ENCODE data around the gene ARMH4.
"Not testable (repeated sequence)": the region's sequence is repeated elsewhere in the genome, so short reads cannot be mapped to it uniquely, and the experiment has no call there.

The ARMH4 gene

GRCh38 chr14:58141893-58142292 lies 10.1 kb downstream of the ARMH4 start:
- no peak for DNase-seq

DNA sequence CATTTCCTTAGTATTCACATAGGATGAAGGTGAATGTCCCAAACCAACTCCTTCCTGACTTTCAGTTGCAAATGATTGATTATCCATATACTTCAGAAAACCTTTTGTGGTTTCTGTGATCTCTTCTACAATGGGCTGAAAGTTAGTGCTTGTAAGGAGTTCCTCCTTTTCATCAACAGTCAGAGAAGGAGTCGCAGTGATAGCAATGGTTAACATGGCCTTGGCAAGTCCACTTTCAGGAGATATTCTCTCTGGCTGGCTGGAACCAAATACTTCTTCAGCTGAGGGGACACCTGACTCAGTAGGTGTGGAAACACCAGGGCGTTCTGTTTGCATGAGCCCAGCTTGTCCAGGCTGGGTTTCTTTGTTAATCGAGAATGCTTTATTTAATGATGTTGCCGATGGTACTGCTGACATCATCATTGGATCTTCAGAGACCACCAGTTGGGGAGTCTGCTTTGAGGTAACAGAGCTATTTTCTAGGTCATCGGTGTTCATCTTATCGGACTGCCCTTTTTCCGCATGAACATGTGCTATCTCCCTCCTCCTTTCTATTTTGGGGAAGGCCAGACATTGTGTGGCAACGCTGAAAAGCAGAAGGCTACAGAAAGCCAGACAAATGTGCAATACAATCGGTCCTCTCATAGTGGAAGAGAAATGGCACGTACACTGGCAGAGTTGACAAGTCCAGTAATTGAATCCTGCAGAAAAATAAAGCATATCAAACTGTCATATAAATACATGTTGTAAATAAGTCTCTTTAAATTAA lies 13.1 kb downstream of the ARMH4 start:
- DNase-seq, result no peak

DNA sequence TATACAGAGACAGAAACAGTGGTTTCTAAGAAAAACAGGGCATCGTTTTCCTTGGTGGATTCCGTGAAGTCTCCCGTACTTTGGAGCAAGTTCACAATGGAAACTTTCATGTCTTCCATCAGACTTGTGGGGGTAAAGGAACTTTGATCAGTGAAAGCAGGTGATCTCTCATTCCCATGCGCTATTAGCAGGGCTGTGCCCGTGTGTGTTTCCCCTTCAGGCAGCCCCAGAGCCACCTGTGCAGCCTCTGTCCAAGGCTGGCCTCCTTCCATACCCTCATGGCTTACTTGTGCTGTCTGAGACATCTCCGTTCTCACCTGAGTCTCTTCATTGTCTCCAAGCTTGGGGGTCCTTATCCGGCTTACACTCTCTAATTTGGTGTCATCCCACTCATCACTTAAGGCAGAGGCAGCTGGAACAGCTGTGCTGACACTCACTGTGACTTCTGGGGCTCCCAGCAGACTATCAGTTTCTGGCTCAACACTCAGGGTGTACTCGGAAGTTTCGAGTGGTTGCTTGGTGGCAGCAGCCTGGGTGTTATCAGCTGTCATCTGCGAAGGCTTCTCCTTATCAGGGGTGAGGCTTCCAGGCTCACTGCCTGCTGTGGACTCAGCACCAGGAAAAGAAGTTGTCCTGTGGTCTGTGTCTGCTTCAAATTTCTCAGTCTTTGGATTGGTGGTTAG lies 13.8 kb downstream of the ARMH4 start:
- DNase-seq, result no peak

- DNase-seq, result no peak
These were observed 18.3 kb downstream of the ARMH4 start for GRCh38 chr14:58133739-58134138.

GRCh38 chr14:58131386-58131785 lies 20.6 kb downstream of the ARMH4 start:
- DNase-seq, result no peak

DNA sequence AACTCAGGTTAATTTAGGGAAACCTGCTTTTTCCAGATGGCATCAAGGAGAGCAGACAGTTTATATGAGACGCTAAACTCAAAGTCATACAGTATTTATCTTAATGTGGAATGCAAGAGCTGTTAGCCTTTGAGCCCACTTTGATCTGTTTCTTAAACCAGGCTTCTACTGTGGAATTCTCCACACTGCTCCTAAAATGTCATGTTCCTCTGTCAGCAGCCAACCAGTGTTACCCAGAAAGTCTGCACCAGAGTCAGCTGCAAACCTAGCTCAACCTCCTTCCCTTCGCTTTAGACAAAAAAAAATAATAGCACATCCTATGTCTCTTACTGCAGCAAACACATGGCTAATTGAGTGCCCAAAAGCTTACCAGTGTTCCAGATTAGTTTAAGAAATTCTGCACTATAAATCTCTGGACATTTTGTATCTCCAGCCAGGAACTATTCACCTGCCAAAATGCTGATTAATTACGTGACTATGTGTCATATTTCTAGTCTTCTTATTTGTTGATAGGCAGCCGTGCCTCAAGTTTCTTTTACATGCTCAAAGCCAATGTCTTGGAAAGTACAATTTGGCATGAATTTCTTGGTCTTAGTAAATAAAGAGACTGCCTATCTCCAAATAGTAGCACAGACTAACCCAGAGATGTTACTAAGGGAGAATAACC lies 21.8 kb downstream of the ARMH4 start:
- no peak for DNase-seq

GRCh38 chr14:58129208-58129607 lies 22.8 kb downstream of the ARMH4 start:
- no peak for DNase-seq

- DNase-seq, result no peak
These were observed 23.6 kb downstream of the ARMH4 start for GRCh38 chr14:58128416-58128815.

DNA sequence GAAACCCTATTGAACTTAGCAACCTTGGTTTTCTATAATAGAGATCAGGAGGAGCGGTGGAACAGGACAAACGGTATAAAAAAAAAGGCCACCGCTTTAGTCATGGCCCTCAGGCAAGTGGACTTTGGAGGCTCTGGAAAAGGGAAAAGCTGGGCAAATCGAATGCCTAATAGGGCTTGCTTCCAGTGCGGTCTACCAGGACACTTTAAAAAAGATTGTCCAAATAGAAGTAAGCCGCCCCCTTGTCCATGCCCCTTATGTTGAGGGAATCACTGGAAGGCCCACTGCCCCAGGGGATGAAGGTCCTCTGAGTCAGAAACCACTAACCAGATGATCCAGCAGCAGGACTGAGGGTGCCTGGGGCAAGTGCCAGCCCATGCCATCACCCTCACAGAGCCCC lies 29.5 kb downstream of the ARMH4 start:
- DNase-seq, result not testable (repeated sequence)

GRCh38 chr14:58121530-58122186 lies 30.4 kb downstream of the ARMH4 start:
- DNase-seq, result no peak

- DNase-seq, result peak; percentile 33
These were observed 32.6 kb downstream of the ARMH4 start for GRCh38 chr14:58119381-58119780.

DNA sequence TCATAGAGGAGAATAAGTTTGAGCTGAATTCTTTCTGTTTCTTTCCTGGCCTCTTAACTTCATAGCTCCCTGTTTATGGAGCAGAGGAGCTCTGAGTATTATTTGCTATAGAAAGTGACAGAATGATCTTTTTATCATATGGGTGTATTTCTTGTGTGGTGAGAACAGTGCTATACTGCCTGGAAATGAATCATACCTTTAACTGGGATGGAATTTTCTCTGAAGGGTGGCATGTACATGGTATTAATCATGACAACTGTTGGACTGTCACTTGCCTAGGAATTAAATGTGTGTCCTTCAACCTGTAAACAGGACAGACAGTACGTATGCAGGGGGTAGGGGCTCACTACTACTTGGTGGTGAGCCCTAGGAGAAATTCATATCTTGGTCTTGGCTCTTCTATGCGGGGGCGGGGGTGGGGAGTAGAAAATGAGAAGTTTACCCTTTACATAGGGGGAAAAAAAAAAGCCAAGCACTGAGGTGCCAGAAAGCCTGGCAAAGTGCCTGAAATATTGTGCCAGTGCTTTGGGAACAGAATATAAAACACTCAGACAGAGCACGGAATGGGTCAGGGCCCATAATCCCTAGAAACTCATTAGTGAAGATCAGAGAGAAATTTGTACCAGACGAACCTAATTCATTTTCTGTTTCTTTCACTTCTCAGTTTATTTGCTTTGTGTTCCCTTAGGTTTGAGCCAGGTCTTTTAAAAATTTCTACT lies 33.8 kb downstream of the ARMH4 start:
- DNase-seq, result peak; percentile 43

- no peak for DNase-seq
These were observed 42.3 kb downstream of the ARMH4 start for GRCh38 chr14:58109744-58110143.

DNA sequence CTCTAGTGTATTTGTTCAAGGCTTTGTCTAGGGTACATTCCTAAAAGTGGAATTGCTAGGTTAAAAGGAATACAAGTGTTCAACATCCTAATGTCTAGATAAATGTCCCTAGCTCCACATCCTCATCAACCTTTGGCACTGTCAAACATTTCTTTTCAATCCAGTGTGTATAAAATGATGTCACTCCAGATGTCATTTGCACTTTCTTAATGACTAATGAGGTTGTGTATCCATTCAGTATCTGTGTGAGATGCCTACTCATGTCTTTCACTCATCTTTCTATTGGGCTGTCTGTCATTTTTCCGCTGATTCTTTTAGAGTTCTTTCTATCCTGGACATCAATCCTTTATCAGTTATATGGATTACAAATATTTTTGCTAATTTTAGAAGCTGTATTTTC lies 43.3 kb downstream of the ARMH4 start:
- no peak for DNase-seq

DNA sequence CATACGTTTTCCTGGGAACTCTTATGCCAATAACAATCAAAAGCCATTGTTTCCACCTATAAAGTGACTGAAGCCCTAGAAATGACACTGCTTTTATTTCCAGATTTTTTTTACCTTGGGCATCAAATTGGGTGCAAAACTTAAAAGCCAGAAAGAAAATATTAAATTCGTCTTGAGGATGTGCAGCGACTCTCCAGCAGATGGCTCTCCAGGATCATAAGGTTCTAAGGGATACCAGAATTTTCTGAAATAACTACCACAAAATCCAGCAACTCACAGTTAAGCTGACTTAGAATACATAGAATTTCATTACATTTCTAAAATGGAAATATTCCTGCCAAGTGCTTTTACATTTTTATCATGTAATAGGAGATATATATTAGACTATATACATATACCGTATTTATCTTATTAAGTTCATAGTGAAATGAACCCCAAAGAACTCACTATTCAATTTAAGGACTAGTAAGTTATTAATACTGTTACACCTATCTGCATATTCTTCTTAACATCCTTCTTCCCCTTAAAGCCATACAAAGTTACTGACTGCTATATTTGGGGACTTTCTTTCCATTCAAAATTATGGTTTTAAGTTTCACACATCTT lies 44.0 kb downstream of the ARMH4 start:
- DNase-seq, result peak; percentile 78

GRCh38 chr14:58107041-58107440 lies 45.0 kb downstream of the ARMH4 start:
- DNase-seq, result no peak

GRCh38 chr14:58106446-58106845 lies 45.6 kb downstream of the ARMH4 start:
- DNase-seq, result no peak

- DNase-seq, result peak; percentile 75
These were observed 47.2 kb downstream of the ARMH4 start for GRCh38 chr14:58104808-58105207.

DNA sequence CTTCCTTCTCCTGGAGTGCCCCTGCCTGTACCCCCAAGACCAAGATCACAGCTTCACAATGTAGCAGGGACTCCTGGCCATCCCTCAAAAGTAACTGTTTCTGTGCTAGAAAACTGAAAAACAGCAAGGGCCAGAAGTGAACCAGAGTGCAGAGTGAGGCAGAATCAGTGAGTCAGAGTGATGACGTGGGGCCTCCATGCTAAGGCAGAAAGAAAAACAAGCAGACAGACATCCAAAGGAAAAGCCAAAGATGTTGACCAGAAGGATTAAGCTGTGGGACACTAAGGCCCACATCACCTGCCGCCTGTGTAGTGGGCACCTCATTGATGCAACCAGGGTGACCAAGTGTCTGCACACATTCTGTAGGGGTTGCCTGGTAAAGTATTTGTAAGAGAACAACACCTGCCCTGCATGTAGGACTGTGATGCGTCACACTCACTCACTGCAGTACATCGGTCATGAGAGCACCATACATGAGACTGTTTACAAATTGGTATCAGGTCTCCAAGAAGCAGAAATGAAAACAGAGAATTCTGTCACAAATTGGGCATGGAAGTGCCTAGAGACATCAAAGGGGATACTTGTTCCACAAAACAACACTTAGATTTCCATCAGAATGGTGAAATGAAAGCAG lies 51.2 kb downstream of the ARMH4 start:
- no peak for DNase-seq

DNA sequence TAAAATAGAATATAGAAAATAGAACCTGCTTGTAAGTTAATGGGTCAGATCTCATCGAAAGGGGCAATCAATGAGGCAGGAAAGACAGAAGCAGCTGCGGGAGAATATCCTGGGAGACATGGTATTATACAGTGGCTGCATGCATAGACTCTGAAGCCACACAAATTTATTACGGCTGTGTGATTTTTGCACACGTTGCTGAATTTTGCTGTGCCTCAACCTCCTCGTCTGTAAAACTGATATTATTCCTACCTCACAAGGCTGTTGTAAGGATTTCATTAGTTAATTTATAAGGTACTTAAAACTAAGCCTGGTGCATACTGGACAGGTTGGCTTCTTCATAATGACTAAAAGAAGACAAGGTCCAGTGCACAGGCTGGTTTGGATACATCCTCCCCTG lies 52.3 kb downstream of the ARMH4 start:
- DNase-seq, result no peak

- no peak for DNase-seq
These were observed 53.5 kb downstream of the ARMH4 start for GRCh38 chr14:58098507-58098906.

- no peak for DNase-seq
These were observed 55.3 kb downstream of the ARMH4 start for GRCh38 chr14:58096731-58097130.

All from NCI-H2029 treated with DMSO at 0.1 percent for 48 hours (cell line).